ENCODE results near the gene GTF3C5.
A peak's percentile ranks its signal among the peaks of the same experiment; 100 is the strongest.
"Not testable (repeated sequence)": the region's sequence is repeated elsewhere in the genome, so short reads cannot be mapped to it uniquely, and the experiment has no call there.

The GTF3C5 gene, protein sequence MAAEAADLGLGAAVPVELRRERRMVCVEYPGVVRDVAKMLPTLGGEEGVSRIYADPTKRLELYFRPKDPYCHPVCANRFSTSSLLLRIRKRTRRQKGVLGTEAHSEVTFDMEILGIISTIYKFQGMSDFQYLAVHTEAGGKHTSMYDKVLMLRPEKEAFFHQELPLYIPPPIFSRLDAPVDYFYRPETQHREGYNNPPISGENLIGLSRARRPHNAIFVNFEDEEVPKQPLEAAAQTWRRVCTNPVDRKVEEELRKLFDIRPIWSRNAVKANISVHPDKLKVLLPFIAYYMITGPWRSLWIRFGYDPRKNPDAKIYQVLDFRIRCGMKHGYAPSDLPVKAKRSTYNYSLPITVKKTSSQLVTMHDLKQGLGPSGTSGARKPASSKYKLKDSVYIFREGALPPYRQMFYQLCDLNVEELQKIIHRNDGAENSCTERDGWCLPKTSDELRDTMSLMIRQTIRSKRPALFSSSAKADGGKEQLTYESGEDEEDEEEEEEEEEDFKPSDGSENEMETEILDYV

DNA sequence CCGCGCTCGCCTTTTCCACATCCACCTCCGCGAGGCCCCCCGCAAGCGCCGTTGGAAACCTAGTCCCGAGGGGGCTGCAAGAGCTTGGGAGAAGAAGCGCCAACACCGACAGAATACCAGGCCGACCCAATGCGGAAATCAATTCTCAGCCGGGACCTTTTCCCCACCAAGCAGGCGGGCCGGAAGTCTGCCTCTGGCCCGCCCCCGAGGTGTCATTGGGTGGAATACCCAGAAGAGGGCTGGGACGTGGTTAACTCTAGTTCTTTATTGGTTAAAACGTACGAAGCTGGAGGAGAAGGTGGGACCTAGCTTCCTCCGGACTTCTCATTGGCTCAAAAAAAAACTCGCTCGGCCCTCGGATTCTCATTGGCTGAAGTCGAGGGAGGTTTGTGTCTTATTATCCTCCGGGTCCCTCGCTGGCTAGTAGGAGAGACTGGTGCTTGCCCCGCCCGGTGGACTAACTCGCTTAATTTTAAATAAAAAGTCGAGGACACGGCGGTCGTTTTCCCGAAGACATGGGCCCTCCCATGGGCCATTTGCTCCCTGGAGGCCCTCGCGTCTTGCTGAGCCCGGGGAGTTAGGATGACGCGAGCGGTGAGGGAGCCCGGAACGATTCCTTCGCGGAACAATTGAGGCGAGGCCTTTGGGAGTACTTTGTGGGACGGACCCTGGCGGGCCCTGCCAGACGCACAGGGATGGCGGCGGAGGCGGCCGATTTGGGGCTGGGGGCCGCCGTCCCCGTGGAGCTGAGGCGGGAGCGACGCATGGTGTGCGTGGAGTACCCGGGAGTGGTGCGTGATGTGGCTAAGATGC is at the start of gene GTF3C5:
Gene GTF3C5, plus strand, starts transcription at position 681 of the 813 bp plus-strand sequence. Its CDS starts 15 bp downstream, at position 696.
- DNase-seq: peak; percentile 99

DNA sequence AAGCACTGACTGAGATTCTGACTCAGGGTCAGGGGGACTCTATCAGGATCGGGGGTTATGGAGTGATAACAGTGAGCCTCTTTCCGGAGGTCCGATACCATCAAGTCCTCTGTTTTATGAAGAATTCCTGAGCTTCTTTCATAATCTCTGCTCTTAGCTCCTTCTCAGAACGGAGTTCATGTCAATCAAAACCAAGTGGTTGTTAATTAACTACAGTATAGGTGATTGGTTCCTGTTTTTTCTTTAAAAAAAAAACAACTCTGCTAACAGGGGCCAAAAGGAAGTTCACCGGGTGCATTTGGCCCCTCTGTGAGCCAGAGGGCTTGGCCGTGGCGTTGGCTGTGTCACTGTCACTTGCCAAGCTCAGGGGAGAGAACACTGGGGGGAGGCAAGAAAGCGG is 48.3 kb upstream of the GTF3C5 start:
- peak; percentile 86 for DNase-seq

DNA sequence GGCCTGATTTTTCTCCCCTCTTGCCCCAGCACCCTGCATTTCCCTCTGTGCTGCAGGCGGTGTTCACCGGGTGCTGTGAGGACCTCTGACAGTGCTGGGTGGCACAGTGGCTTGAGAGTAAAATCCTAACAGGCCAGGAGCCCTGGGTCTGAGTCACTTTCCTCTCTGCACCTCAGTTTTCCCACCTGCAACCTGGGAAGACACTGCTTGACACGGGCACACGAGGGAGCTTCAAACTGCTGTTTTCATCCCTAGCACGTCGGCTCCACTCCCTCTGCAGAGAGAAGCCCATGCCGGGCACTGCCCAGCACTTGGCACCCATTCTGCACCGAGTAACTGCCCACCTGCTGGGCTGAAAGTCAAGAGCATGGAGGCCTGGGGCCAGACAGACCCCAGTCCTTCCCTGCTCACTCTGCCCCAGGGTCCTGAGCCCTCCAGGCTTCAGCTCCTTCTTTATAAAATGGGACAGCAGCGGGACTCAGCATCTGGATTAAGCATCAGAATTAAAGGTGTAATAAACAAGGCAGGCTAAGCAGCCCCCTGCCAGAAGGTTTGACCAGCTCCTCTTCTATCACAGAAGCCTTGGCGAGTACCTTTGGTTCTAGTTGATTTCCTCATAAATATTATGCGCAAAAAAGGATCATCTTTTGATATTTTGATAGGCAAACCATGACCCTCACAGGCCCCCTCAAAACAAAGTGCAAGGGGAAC is 47.2 kb upstream of the GTF3C5 start:
- no peak for DNase-seq

DNA sequence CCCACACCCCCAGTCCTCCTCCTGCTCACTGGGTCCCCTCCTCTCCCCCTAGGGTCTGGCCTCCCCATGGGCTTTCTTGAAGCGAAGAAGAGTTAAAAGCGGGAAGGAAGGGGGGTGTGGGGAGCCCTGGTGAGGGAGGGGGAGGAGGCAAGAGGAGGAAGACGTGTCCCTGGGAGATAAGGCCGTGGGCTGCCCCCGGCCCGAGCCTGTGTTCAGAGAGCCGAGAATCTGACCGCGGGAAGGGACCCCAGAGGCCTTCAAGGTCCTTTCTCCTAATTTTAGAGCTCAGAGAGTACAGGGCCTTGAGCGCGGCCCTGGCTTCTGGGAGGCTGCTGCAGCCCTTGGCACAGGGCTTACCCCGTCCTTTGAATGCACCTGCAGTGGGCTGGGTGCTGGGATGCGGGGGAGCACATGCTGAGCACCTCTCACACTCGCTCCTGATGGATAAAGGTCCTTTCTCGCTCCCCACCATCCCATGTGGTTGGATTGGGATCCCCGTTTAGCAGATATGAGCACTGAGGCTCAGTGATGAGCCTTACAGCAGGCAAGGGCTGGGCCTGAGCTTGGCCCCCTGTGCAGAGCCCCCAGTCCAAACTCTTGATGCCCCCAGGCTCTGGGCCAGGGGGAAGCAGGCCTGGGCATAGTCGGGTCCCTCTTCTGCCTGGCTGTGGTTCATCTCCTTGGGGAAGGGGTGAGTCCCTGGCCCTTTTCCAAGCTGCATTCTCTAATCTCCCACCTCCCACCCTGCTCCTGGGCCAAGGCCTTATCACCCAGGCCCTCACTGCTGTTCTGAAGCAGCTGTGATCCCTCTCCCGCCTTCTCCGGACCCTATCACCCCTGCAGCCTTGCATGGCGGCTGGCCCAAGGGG is 46.4 kb upstream of the GTF3C5 start:
- peak; percentile 62 for DNase-seq

DNA sequence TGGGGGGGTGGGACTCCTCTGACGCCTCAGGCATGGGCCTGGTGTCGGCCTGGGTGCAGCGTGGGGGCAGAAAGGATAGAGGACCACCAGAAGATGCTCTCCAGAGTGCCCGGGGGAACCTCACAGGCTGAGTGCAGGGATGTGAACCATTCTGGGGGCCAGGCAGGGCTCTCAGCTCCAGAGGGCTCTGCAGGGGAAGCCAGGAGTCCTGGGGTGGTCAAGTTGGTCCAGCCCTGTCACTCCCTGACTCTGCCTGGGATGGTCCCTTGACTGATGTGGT is 45.8 kb upstream of the GTF3C5 start:
- no peak for DNase-seq

DNA sequence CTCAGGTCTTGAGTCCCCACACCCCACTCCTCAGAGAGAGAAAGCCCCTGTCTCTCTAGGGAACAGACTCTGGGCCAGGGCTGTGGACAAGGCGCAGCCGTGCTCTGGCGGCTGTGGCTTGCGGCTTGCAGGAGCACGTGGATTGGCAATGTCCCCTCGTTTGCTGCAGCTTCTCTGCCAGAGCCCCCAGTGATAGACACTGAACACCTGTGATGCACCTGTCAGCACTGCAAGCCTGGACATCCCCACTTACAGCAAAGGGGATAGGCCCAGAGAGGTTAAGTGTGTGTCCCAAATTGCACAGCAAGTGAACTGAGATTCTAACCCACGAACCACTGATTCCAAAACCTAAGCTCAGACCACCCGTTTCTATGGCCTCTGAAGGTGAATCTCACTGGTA is 45.3 kb upstream of the GTF3C5 start:
- no peak for DNase-seq

DNA sequence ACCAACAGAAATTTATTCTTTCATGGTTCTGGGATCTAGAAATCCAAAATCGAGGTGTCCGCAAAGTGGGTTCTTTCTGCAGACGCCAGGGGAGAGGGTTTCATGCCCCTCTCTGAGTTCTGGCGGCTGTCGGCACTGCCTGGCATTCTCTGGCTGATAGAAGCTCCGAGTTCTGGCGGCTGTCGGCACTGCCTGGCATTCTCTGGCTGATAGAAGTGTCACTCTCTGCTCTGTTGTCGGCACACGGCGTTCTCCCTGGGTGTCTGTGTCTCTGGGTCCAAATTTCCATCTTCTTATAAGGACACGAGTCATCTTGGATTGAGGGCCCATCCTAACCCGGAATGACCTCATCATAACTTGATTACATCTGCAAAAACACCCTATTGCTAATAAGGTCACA is 44.7 kb upstream of the GTF3C5 start:
- DNase-seq: no peak

DNA sequence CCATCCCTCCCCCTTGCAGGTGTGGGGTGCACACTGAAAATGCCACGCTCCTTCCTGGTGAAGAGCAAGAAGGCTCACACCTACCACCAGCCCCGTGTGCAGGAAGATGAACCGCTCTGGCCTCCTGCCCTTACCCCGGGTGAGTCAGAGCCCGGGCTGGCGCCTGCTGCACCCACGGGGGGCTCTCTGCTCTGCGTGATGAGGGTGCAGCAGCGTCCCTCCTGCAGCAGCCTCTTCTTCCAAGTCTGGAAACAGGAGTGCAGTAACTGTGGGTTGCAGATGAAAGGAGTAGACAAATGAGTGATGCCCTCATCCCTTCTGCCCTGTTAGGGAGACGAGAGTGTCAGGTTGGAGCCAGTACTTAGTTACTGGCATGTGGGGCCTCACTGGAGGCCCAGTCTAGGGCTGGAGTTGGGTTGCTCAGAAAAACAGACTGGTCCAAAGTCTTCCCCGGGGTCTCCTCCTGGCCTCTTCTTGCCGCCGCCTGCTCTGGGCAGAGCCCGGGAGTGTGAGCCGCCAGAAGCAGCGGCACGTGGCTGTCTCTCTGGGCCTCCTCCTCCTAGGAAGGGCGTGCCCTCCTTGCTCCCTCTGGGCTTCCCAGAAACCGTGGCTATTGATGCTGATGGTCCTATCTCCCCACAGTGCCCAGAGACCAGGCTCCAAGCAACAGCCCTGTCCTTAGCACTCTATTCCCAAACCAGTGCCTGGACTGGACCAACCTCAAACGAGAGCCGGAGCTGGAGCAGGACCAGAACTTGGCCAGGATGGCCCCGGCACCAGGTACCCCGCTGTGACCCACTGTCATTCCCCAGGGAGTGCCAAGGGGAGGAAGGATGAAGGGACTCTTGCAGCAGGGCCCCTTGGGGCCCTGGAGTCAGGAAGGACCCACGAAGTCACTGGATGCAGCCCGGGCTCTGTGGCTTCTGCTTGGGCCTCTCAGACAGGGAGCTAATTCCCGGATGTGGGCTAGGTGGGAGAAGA is 43.9 kb upstream of the GTF3C5 start:
- no peak for DNase-seq

DNA sequence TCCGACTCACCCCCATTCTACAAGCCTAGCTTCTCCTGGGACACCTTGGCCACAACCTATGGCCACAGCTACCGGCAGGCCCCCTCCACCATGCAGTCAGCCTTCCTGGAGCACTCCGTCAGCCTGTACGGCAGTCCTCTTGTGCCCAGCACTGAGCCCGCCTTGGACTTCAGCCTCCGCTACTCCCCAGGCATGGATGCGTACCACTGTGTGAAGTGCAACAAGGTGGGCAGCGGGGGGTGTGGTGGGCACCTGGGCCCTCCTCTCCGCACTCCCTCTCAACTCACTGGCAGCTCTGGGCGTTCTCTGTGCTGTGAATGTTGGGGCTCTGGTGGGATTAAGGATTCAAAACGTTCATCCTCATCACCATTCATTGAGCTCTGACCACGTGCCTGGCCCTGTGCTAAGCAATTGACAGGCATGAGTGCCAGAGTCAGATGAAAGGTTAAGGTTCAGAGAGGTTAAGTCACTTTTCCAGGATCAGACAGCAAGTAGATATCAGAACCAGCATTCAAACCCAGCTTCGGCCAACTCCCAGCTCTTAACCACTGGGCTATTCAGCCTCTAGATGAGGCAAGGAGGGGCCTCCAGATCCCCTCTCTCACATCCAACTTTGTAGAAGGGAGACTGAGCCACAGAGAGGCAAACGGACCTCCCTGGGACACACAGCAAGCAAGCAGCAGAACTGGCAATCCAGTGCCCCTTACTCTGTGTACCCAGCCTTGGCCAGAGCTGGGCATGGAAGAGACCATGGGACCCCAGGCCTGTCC is 42.4 kb upstream of the GTF3C5 start:
- DNase-seq: no peak

DNA sequence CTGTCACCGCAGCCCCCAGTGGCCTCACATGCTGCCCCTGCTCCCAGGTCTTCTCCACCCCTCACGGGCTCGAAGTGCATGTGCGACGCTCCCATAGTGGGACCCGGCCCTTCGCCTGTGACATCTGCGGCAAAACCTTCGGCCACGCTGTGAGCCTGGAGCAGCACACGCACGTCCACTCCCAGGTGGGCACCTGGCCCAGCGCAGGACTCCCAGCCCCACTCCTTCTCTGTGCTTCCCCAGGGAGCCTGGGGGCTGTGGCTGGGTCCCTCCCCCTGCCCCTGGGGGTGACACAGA is 41.8 kb upstream of the GTF3C5 start:
- DNase-seq: no peak

DNA sequence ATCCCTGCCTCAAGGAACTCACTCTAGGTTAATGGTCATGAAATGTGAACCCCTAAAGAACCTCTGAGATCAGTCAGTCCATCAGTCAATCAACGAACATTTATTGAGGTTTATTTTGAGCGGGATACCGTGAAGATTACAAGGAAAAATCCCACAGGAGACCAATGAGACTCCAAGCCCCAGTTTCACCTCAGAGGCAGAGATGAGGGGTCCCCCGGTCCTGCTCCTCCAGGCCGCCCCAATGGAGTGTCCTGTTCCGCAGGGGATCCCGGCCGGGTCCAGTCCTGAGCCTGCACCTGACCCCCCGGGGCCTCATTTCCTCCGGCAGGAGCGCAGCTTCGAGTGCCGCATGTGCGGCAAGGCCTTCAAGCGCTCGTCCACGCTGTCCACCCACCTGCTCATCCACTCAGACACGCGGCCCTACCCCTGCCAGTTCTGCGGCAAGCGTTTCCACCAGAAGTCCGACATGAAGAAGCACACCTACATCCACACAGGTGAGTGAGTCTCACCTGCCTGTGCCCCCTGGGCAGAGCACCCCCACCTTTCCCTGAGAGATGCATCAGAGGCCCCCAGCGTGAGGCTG is 41.3 kb upstream of the GTF3C5 start:
- DNase-seq: no peak

DNA sequence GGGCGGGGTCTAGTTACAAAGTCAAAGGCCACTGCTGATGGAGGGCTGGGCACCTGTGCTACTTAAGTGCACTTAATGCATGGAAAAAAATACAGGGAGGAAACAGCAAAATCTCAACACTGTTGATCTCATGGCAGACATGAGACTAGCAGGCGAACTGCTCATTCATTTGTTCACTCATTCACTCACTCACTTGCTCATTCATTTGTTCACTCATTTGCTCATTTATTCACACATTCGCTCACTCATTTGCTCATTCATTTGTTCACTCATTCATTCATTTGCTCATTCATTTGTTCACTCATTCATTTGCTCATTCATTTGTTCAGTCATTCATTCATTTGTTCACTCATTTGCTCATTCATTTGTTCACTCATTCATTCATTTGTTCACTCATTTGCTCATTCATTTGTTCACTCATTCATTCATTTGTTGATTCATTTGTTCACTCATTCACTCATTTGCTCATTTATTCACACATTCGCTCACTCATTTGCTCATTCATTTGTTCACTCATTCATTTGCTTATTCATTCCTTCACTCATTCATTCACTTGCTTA is 40.7 kb upstream of the GTF3C5 start:
- not testable (repeated sequence) for DNase-seq

DNA sequence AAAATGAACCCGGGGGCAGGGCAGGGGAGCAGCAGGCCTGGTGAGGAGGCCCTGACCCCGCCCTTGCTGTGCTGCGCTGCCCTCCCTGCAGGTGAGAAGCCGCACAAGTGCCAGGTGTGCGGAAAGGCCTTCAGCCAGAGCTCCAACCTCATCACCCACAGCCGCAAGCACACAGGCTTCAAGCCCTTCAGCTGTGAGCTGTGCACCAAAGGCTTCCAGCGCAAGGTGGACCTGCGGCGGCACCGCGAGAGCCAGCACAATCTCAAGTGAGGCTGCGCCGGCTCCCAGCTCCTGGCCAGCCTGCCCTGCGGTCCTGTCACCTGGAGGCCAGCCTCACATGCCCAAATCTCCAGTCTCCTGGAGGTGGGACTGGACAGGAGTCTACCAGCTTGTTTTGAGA is 40.0 kb upstream of the GTF3C5 start:
- DNase-seq: no peak

DNA sequence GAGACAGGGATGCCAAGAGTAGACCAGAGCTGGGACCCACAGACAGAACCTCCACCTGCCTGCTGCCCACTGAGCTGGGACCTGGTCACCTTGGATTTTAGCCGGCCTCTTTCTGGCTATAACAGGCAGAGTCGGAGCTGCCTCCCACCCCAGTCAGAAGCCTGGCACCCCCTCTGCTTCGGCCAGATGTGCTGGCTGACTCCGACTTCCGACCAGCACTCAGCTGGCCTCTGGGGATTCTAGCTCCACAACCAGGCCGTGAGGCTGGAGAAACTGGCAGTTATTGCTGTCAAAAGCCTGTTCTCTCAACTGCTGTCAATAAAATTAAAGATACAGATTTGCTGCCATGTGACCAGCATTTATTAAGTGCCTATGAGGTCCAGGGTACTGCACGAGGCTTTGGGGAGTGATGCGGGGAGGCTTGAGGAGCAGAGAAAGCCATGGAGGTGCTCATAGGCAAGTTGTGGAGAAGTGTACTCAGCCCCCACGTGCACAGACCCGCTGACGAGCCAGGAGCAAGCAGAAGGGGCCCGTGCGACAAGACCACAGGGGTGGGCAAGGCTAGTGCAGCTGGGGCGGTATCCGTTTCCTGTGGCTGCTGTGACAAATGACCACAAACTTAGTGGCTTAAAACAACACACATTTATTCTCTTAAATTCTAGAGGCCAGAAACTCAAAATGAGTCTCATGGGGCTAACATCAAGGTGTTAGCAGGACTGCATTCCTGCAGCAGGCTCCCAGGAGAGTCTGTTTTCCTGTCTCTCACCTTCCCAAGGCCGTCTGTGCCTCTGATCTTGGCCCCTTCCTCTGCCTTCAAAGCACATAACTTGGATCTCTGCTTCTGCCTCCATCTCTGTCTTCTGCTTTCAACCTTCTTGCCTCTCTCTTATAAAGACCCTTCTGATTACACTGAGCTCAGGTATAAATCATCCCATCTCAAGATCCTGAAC is 39.2 kb upstream of the GTF3C5 start:
- DNase-seq: peak; percentile 77

DNA sequence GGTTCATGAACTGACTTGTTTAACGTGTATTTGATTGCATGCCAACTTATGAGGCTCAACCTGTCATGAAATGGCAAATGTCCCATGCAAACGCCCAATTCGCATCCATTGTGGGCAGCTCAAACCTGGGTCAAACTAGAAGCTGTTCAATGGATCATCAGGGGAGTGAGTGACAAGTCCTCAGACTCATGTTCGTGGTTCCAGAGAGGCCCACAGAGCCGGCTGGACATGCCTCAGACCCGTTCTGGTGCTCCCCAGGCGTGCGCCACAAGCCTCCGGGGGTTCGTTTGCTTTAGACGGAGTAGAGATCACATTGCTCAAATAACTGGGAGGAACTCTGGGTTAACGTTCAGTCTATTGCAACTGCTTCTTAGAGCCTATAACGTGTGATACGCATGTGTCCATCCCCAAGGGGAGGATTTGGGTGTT is 37.3 kb upstream of the GTF3C5 start:
- peak; percentile 55 for DNase-seq

DNA sequence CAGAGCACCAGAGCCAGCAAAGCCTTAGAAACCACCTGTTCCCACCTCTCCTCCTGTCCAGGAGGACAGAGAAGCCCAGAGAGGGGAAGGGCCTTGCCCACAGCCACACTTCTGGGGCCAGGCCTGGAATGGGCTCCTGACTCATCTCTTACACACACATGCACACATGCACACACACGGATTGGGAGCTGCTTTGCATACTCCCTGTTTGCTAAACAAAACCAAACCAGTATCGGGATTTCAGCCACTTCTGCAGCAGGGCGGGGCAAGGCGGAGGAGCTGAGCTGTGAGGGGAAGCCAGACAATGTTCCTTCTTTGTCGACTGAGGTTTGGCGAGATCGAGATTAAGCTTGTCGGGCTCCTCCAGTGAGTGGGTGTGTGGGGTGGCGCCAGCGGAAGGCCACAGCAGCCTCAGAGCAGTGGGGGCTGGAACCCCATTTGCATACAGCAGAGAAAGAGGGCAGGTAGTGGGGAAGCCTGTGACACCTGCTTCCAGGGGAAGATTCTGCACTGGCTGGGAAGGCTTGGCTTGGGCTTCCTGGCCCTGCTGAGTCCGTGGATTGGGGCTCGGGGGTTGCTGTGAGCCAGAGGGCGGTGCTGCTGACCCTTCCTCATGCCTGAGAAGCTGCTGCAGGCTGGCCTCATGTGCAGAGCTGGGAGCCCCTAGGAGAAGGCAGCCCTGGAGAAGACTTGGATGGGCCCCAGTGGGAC is 36.2 kb upstream of the GTF3C5 start:
- peak; percentile 75 for DNase-seq

DNA sequence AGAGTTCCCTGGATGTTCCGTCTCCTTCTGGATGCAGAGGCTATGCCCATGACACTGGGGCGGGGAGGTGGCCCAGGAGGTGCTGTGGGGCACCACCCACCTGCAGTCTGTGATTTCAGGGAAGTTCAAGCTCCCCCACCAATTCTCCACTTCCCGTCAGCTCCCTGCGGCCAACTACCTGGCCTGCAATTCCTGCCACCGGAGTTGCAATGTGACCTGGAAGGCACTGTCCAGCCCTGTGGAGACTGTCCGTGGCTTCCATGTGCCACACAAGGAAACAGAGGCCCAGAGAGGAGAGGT is 35.7 kb upstream of the GTF3C5 start:
- DNase-seq: no peak

DNA sequence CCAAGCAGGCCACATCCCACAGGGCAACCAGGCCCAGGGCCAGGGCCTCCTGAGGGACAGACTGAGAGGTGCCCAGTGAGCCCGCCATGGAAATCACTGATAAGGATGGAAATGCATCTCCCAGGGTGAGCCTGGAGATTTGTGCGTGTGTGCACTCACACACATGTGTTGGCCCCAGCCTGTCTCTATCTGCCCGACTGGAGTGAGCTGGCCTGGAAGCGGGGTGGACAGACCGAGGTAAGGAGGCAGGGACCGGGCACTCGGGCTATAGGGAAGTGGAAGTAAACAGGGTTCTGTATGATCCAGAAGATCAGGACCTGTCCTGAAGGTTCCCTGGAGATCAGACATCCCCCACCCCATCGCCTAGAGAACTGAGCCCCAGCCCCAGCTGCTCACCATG is 34.9 kb upstream of the GTF3C5 start:
- no peak for DNase-seq
